Measurements from ENCODE around the gene MAPK10.

MAPK10 gene

GRCh38 chr4:86132468-86132867 is 227.4 kb downstream of the MAPK10 start:
- TF ChIP-seq CTCF (IDR thresholded peaks at IDR 0.05; ENCODE audit: insufficient read depth, low read depth, low read length, missing control alignments): no peak
- no peak overlapping the region for H3K4me3 ChIP-seq (ENCODE audit: low read length)
- peak; percentile 37 for DNase-seq (ENCODE audit: low read depth)

GRCh38 chr4:86131456-86131855 is 228.4 kb downstream of the MAPK10 start:
- no peak for TF ChIP-seq CTCF (IDR thresholded peaks at IDR 0.05; ENCODE audit: insufficient read depth, low read depth, low read length, missing control alignments)
- H3K4me3 ChIP-seq (ENCODE audit: low read length): no peak overlapping the region
- DNase-seq (ENCODE audit: low read depth): no peak

- no peak for DNase-seq (ENCODE audit: low read depth)
- no peak for TF ChIP-seq CTCF (IDR thresholded peaks at IDR 0.05; ENCODE audit: insufficient read depth, low read depth, low read length, missing control alignments)
- no peak overlapping the region for H3K4me3 ChIP-seq (ENCODE audit: low read length)
Measured at GRCh38 chr4:86130160-86130933, 229.5 kb downstream of the MAPK10 start.

DNA sequence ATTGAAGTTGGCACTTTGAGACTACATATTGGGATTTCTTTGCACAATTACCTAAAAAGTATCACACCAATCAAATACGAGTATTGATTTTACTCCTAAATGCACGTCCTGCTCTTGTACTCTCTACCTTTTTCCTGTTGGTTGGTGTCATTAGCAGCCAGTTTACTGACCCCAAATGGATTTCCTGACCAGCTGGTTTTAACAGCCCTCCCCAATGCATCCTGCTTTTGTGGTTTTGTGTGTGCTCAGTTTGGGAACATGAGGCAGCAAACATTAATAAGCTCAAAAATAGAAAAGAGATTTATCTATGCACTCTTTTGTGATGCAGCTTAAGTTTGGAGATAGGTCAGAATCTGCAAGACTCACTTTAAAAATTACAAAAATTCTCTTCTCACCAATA is 230.3 kb downstream of the MAPK10 start:
- DNase-seq (ENCODE audit: low read depth): no peak
- no peak overlapping the region for H3K4me3 ChIP-seq (ENCODE audit: low read length)
- TF ChIP-seq CTCF (IDR thresholded peaks at IDR 0.05; ENCODE audit: insufficient read depth, low read depth, low read length, missing control alignments): no peak

DNA sequence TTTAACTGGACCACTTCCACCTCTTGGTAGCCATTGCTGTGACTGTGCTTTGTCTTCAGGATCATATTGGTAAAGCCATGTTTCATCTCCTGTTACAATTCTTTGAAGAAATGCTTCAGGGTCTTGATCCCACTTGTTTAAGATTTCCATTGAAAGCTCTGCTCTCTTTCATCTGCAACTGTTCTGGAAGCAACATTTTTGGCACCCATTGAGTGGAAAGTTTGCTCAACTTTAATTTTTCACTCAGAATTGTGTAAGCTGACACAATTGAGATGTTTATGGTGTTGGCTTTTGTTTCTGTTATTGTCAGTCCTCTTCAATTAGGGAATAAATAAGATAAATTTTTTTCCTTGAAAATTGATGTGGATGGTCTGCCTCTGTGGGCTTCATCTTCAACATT is 237.4 kb downstream of the MAPK10 start:
- no peak overlapping the region for H3K4me3 ChIP-seq (ENCODE audit: low read length)
- no peak for DNase-seq (ENCODE audit: low read depth)
- TF ChIP-seq CTCF (IDR thresholded peaks at IDR 0.05; ENCODE audit: insufficient read depth, low read depth, low read length, missing control alignments): no peak

DNA sequence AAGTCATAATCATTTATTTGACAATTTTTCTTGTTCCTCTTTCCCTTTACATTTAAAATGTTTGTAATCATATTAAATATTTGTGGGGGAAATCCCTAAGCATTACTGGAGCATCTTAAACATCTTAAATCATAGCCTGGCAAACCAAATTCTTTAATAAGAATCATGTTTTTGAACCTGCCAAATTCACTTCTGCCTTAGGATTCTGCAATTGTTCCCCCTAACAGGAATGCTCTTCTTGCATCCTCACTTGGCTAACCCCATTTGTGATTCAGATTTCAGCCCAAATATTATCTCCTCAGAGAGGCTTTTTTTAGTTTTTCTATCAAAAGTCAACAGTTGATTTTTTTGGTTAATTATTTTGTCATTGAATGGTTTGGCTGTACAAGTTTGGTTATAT is 241.1 kb downstream of the MAPK10 start:
- no peak for TF ChIP-seq CTCF (IDR thresholded peaks at IDR 0.05; ENCODE audit: insufficient read depth, low read depth, low read length, missing control alignments)
- H3K4me3 ChIP-seq (ENCODE audit: low read length): no peak overlapping the region
- DNase-seq (ENCODE audit: low read depth): no peak

- DNase-seq (ENCODE audit: low read depth): peak; percentile 9
- TF ChIP-seq CTCF (IDR thresholded peaks at IDR 0.05; ENCODE audit: insufficient read depth, low read depth, low read length, missing control alignments): no peak
Measured at GRCh38 chr4:86117705-86118302, 242.0 kb downstream of the MAPK10 start.

More at GRCh38 chr4:86117705-86118302, 242.0 kb downstream of the MAPK10 start:
- H3K4me3 ChIP-seq (ENCODE audit: low read length): no peak overlapping the region
